Activated CD4-positive, alpha-beta T cell treated with anti-CD3 and anti-CD28 coated beads, Interleukin-2, Interleukin-4, amounts not matched to agents 100 ng/mL and 50 ng/mL, durations not matched to agents 16 hours and 8 hours (primary cell): Measurements from ENCODE around the gene KCNN1.
A peak's percentile ranks its signal among the peaks of the same experiment; 100 is the strongest.
"Not testable (repeated sequence)": the region's sequence is repeated elsewhere in the genome, so short reads cannot be mapped to it uniquely, and the experiment has no call there.

Experiments
- DNase-seq: peaks from one replicate; pipeline ENCODE4 v3.0.0-alpha.2; 2020; ENCODE audit warnings: low spot score

The KCNN1 gene

DNA sequence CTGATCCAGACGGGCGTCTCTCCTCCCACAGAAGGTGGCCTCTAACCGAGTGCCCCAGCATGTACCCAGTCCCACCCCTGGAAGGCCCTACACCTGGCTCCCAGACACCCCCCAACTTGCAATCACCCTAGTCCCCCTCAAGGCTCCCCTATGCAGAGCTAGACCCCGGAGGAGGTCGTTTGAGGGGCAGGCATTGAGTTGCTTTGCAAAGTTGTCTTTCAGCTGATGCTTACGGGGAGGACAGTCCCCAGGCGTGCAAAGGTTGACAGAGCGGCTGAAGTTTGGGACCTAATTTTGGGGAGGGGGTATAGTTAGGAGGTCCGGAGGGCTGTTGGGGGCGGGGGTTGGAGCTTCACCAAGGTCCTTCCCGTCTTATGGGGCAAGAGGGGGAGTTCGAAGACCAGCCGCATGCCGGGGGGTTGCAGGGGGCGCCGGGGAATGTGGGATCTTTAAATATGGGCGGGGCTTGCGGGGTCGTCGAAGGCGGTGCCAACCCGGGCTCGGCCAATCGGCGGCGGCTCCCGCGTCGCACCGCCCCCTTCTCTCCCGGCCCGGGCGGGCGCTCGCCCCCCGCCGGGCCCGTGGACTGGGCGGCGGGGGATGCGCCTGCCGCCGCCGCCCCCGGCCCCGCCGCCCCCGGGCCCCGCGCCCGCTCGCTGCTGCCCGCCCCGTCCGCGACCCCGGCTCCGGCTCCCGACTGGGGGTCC lies at the start of gene KCNN1:
TSS of gene KCNN1 (plus strand) at position 558 of the 707 bp plus-strand sequence. CDS start 6,782 bp downstream, outside the sequence.
- DNase-seq: no peak

DNA sequence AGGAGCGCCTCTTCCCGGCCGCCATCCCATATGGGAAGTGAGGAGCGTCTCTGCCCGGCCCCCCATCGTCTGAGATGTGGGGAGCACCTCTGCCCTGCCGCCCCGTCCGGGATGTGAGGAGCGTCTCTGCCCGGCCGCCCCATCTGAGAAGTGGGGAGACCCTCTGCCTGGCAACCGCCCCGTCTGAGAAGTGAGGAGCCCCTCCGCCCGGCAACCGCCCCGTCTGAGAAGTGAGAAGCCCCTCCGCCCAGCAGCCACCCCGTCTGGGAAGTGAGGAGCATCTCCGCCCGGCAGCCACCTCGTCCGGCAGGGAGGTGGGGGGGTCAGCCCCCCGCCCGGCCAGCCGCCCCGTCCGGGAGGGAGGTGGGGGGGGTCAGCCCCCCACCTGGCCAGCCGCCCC lies 48.8 kb upstream of the KCNN1 start:
- DNase-seq: not testable (repeated sequence)

DNA sequence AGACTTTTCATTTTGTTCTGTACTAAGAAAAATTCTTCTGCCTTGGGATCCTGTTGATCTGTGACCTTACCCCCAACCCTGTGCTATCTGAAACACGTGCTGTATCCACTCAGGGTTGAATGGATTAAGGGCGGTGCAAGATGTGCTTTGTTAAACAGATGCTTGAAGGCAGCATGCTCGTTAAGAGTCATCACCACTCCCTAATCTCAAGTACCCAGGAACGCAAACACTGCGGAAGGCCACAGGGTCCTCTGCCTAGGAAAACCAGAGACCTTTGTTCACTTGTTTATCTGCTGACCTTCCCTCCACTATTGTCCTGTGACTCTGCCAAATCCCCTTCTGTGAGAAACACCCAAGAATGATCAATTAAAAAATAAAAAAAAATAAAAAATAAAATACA lies 47.8 kb upstream of the KCNN1 start:
- DNase-seq: not testable (repeated sequence)

DNA sequence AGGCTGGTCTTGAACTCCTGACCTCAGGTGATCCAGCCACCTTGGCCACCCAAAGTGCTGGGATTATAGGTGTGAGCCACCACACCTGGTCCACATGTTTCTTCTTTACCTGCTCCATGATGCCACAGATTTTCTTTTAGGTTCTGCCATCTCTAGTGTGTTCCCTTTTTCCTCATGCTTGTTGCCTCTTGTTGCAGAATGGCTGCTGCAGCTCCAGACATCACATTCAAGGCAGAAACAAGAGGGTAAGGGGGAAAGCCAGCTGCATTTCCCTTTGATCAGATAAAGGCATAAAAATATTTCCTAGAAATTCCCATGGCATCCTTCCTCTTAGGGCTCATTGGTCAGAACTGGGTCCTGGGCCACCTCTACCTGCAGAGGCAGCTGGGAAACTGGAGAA lies 46.4 kb upstream of the KCNN1 start:
- no peak for DNase-seq

DNA sequence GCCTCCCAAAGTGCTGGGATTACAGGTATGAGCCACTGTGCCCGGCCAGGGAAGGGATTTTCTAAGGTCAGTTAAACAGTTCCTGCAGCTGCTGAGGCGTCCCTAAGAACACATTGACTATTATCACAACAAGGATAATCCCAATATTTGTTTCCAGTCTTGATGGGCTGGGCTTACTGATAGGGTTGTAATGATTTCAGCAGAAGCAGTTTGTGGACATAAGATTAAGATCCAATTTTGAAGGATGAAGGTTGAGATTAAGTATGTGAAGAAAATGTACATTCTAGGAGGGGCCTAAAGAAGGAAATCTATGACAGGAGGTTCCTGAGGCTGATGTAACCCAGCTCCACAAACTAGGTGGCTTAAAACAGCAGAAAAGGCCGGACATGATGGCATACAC lies 44.8 kb upstream of the KCNN1 start:
- DNase-seq: no peak

DNA sequence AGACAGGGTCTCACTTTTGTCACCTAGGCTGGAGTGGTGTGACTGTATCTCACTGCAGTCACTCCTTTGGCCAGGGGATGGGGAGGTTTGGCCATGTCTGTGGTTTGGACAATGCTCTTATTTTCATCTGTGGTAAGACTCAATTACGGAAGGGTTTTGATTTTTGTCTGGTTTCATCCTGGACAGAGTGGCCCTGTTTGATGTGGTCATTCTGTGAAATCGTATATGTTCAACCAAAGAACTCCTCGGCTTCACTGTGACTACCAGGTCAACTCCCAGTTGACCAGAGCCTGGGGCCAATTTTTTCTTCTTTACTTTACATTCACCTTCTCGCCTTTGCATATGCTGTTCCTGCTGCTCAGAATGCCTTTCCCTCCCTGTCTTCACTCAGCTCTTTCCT lies 40.9 kb upstream of the KCNN1 start:
- DNase-seq: no peak

DNA sequence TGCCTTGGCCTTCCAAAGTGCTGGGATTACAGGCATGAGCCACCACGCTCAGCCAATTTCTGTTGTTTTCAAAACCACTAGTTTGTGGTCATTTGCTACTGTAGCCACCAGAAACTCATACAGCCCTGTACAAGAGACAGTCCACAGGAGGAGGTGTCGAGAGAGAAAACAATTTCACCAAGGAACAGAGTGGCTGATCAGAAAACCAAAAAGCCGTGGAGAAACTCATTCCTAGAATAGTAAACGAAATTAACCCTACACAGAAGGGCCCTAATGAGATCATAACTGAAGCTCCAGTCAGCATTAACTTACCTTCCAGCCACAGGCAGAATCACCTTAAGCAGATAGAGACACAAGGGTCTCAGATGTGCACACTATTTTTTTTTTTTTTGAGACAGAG lies 37.9 kb upstream of the KCNN1 start:
- DNase-seq: peak; percentile 43

DNA sequence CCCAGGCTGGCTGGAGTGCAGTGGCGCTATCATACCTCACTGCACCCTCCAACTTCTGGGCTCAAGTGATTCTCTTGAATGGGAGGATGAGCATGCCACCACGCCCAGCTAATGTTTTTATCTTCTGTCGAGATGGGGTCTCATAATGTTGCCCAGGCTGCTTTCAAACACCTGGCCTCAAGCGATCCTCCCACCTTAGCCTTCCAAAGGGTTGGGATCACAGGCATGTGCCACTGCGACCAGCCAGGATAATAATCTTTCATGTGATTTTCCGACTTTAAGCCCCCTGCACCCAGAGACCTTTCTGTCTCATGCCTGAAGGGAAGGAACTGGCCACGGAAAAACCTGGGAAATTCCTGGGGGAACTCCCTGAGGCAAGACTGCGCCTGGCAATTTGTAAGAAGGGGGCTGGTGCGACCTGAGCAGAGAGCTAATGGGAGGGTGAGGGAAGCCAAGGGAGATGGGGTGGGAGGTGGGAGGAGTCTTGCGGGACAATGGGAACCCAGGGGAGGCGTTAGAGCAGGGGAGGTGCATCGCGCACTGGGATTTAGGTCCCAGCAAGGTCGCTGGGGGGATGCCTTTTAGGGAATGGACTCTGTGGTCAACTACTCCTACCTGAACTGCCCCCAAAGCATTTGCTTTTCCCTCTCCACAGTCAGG lies 35.2 kb upstream of the KCNN1 start:
- DNase-seq: no peak

DNA sequence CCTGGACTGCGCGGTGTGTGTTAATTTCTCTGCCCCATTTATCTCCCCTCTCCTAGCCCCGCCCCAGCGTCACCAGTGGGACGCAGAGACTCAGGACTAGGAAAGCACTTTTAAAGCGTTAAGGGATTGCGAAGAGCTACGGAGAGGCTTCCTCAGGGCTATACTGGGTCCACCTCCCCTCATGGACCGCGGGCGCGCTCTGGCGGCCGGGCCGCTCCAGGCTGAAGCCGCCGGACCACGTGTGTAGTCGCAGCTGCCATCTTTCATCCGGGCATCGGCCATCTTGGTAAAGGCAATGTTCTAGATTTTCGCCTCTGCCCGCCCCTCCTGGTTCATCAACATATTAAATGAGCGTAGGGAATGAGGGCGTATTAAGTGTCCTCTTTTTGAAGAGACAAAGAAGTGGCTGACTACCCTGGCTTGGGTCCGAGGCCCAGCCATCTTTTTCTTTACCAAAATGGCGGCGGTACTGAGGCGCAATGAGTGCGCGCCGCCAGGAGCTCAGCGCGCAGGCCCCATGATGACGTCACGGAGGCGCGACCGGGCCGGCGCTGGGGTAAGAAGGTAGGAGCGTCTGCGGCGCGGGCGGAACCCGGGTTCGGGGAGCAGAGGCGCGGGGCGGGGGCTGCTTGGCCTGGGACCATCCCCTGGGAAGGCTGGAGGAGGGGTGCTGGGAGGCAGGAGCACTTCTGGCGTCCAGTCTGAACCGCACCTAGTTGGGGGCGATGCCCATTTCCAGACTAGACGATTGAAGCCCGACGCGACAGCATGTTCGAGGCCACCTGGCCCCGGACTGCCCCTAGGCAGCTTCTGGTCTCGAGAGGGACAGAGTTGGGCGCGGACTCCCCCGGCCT lies 34.2 kb upstream of the KCNN1 start, which contains the start of gene CCDC124:
TSS of gene CCDC124 (plus strand) at position 531 of the 854 bp plus-strand sequence. CDS start 3,406 bp downstream, outside the sequence.
- DNase-seq: peak; percentile 93

DNA sequence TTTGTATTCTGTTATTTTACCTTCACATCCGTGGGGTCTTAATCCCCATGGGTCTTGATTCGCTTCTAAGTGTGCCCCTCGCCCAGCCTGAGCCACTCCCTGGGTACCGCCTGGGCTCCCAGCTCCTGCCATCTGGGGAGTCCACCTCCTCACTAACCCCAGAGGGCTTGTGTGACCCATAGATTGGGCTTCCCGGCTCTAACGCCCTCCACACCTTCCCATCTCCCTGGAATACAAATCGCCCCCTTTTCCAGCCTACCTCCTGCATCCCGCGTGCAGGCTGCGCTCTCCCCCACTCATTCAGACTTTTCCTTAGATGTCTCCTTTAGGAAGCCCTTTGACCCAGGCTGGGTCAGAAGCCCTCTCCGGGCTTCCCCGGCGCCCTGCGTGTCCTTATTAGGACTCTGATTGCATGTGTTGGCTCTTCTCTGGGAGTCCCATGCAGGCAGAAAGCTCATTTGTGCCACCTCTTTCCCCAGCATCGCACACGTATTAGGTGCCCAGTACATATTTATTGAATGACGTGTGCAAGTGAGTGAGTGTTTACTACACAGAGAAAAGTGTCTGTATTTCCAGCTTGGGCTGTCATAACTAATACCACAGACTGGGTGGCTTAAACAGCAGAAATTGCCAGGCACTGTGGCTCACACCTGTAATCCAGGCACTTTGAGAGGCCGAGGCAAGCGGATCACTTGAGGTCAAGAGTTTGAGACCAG lies 33.3 kb upstream of the KCNN1 start:
- no peak for DNase-seq

DNA sequence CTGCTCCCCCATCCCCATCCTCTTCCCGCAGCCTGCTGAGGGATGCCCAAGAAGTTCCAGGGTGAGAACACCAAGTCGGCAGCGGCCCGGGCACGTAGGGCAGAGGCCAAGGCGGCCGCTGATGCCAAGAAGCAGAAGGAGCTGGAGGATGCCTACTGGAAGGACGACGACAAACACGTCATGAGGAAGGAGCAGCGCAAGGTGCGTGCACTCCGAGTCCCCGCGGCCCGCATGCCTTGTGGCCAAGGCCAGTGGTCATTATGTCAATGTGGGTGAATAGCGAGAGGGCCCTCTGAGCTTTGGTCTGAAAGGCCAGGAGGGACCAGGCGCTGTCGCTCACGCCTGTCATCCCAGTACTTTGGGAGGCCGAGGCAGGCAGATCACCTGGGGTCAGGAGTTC lies 30.5 kb upstream of the KCNN1 start:
- no peak for DNase-seq

DNA sequence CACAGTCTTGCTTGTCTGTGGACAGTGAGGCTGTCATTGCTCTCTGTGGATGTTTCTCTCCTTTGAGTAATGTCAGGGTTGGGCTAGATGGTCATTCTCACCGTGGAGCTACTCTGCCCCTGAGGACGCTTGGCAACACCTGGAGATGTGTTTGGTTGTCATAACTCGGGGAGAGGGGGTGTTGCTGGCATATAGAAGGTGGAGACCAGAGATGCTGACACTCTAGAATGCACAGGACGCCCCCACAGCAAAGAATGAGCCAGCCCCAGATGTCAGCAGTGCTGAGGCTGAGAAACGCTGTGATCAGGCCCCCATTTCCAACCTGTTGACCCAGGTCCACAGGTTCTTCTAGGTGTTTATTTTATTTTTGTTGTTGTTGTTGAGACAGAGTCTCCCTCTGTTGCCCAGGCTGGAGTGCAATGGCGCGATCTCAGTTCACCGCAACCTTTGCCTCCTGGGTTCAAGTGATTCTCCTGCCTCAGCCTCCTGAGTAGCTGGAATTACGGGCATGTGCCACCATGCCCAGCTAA lies 29.5 kb upstream of the KCNN1 start:
- no peak for DNase-seq

DNA sequence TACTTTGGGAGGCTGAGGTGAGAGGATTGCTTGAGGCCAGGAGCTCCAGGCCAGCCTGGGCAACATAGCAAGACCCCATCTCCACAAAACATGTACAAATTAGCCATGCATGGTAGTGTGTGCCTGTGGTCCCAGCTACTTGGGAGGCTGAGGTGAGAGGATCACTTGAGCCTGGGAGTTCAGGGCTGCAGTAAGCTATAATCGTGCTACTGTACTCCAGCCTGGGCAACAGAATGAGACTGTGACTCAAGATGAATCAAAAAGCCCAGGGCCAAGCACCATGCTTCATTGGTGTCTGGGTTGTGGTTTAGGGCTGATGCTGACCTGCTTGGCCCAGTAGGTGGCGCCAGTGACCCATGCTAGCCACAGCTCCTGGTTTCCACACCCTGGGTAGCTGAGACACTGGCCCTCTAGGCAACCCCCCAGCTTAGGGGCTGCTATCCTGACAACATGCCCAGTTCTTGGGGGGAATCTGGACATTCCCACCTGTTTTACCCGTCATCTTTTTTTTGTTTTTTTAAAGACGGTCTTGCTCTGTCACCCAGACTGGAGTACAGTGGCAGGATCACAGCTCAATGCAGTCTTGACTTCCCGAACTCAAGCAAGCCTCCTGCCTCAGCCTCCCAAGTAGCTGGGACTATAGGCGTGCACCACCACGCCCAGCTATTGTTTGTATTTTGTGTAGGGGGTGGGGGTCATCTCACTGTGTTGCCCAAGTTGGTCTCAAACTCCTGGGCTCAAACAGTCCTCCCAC lies 28.6 kb upstream of the KCNN1 start:
- peak; percentile 83 for DNase-seq

DNA sequence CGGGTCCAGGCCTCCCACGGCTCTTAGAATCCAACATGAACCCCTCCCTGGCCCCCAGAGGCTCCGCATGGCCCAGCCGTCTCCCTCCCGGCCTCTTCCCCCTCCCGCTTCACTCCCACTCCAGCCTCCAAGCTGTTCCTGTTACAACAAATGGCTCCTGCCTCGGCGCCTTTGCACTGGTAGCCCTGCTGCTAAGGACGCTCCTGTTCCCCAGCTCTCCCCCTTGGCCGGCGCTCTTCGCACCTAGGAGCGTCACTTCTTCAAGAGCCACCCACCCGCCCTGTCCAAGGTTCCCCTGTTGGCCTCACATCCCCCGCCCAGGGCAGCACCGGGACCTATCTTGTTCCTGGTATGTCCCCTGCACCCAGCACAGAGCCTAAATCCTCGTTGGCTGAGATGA lies 24.7 kb upstream of the KCNN1 start:
- no peak for DNase-seq

DNA sequence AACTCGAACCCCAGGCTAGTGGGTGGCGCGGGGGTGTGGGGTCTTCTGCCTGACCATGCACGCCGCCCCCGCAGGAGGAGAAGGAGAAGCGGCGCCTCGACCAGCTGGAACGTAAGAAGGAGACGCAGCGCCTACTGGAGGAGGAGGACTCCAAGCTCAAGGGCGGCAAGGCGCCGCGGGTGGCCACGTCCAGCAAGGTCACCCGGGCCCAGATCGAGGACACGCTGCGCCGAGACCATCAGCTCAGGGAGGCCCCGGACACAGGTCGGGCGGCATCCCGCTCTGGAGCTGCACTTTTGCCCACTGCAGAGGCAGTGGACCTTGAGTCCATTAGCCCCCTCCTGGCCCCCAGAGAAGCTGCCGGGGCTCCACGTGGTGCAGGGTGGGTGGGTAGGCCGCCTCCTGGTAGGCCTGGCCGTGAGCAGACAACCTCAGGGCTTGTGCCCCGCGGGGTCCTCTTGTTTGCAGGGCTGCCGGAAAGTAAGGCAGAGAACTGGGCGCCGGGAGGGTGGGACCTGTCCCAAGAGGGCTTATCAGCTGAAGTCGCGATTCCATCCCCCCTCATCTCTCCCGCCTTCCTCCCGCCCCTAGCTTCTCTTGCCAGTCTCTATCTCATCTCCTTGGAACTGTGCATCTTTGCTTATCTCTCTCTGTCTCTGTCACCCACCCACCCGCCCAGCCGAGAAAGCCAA lies 24.2 kb upstream of the KCNN1 start:
- DNase-seq: no peak

DNA sequence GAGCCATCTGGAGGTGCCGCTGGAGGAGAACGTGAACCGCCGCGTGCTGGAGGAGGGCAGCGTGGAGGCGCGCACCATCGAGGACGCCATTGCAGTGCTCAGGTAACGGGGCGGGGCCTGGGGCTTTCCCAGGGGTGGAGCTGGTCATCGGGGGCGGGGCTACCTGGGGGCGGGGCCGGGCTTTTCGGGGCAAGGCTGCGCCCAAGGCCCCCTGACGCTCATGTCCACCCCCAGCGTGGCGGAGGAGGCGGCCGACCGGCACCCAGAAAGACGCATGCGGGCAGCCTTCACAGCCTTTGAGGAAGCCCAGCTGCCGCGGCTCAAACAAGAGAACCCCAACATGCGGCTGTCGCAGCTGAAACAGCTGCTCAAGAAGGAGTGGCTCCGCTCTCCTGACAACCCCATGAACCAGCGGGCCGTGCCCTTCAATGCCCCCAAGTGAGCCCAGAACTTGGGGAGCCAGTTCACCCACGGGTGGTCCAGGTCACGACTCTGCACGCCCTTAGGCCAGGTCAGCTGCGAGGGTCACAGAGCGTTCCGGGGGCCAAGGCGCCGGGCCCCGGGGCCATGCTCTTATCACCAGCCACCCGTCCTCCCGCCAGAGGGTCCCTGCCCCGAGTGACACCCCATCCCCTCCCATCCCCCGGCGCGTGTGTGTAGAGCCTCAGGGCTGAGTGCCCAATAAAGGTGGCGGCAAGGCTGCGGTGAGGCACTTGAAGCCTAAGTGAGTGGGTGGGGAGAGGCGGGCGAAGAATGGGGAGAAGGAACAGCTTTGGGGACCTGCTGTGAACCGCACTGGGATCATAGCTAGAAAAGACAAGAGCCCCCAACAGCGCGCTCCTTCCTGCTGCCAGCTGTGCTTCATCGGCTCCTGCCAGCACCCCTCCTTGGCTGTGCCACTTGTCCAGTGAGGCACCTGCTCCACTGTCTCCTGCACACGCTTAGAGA lies 23.4 kb upstream of the KCNN1 start:
- no peak for DNase-seq

DNA sequence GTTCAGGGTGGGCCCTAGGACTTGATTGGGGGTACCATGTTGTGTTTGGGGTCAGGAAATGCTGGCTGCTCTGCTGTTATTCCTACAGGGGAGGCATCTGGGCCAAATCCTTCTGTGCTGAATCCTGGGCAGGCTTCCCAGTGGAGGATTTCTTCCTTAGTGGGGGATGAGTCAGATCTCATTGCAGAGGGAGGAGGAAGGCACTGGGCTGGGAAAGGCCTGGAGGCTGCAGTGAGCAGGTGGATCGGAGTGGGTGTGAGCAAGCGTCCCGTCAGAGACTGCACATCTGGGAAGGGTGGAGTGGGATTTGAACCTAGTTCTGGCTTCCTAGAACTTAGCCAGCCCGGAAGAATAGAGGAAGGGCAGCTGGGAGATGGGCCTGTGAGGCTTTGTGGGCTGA lies 22.6 kb upstream of the KCNN1 start:
- DNase-seq: no peak

DNA sequence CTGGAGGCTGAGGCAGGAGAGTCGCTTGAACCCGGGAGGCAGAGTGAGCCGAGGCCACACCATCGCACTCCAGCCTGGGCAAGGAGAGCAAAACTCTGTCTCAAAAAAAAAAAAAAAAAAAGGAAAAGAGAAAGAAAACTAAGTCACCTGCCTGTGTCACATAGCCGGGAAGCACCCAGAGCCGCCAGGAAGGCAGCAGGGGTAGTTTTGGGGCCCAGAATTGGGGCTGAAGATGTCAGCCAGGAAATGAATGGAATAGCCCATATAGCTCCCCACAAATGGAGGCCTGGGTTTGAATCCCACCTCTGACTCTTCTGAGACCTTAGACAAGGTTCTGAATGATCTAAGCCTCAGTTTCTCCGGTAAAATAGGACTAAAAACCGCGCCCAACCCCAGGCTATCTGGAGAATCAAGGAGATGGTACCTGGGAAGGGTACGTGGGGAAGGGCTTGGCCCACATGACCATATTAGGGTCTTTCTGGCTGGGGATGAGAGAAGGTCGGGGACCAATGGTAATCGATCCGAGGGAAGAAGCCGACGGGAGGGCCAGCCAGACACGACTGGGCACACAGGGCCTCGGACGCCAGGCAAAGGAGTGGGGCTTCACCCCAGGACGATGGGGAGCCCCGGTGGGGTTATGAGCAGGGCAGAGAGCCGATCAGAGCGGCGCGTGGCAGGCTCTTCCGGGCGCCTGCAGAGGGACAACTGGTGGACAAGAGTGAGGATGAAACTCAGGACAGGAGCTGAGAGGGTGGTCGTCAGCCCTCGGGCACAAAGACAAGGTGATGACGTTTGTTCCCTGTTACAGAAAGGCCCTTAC lies 19.7 kb upstream of the KCNN1 start:
- no peak for DNase-seq
